Breast epithelium (tissue), 4 donors: Measurements from ENCODE around the gene SRRM3. TPM values are rescaled to one million over a fixed set of nuclear protein-coding genes. Genes with fewer than 3 reads are reported as not detected.
"Not testable (repeated sequence)": the region's sequence is repeated elsewhere in the genome, so short reads cannot be mapped to it uniquely, and the experiment has no call there.

Experiments used
- DNase-seq, 2 donors: peaks; one replicate each; pipeline ENCODE4 v3.0.0-alpha.2; 2019; ENCODE audit warnings: low spot score in 2 of 2
- H3K27ac ChIP-seq, 2 donors: fragments of 200-600 bp; sonication (generic) in 1 of 2; one replicate each; pipeline ENCODE4 v1.5.1; 2016 to 2019; ENCODE audit warnings: mild to moderate bottlenecking in 1 of 2
- H3K27me3 ChIP-seq, 2 donors: fragments of 200-600 bp; sonication (generic) in 1 of 2; one replicate each; pipeline versions ENCODE4 v1.5.1 to v1.6.0; 2017 to 2019; ENCODE audit warnings: control low read depth in 1 of 2, mild to moderate bottlenecking in 1 of 2
- H3K36me3 ChIP-seq: fragments of 200-600 bp; one replicate; pipeline ENCODE4 v1.5.1; 2019
- H3K4me1 ChIP-seq, 2 donors: fragments of 200-600 bp; sonication (generic); one replicate each; pipeline ENCODE4 v1.5.1; 2016 to 2019; ENCODE audit warnings: control low read depth in 1 of 2
- H3K4me3 ChIP-seq, 3 donors: fragments of 200-600 bp; sonication (generic); 1 replicate in 2 of 3; 2 replicates in 1 of 3; pipeline ENCODE4 v1.5.1; 2016 to 2019; ENCODE audit warnings: mild to moderate bottlenecking in 3 of 3, moderate library complexity in 2 of 3
- H3K9me3 ChIP-seq, 2 donors: fragments of 200-600 bp; sonication (generic) in 1 of 2; one replicate each; pipeline ENCODE4 v1.5.1; 2016 to 2019; ENCODE audit warnings: control low read depth in 1 of 2
- CTCF ChIP-seq, 3 donors: fragments of 450-650 bp; IDR thresholded peaks; one replicate each; pipeline ENCODE4 v1.5.1; 2016 to 2017; ENCODE audit warnings: antibody characterized with exemption in 3 of 3, mild to moderate bottlenecking in 3 of 3, moderate library complexity in 3 of 3
- POLR2A ChIP-seq: fragments of 450-650 bp; IDR thresholded peaks from one replicate; pipeline ENCODE4 v1.6.1; 2016; ENCODE audit warnings: antibody characterized with exemption, mild to moderate bottlenecking, moderate library complexity
- POLR2AphosphoS5 ChIP-seq, 3 donors: sonication (generic); formaldehyde crosslinking; IDR thresholded peaks; one replicate each; pipeline ENCODE4 v1.6.1; 2017; ENCODE audit warnings: antibody characterized with exemption in 3 of 3
- intact Hi-C: fragments of 100-400 bp; cut with DNase I; formaldehyde crosslinking; loops from one replicate; pipeline ENCODE4 v1.15.1; 2023; ENCODE audit warnings: low total_unique reads
- total RNA-seq, 3 donors: library from RNA; depleted of rRNA; stranded (reverse); fragments of >200 nt; gene quantifications; one replicate each; pipeline ENCODE4 v1.1.0, GENCODE V29; 2016

Gene SRRM3
- total RNA-seq, 3 donors from 2014 or later, result 3.4 to 7.9 (median 3.4) TPM

- intact Hi-C loops, result no loop called here
Observed at GRCh38 chr7:76291351-76292212, 89.9 kb downstream of the SRRM3 start.

GRCh38 chr7:76292213-76292573 is 90.5 kb downstream of the SRRM3 start:
- peak overlapping the region; percentile 93 to 97 for H3K27ac ChIP-seq
- no peaks in the 10 kb centered on the region for H3K27me3 ChIP-seq
- no peaks in the 10 kb centered on the region for H3K36me3 ChIP-seq
- TF ChIP-seq POLR2A, result no peak
- no peak for TF ChIP-seq CTCF (IDR thresholded peaks at IDR 0.05)
- TF ChIP-seq POLR2AphosphoS5 (IDR thresholded peaks at IDR 0.05), result no peak
- peak overlapping the region; percentile 30 to 40 (median 38) for H3K4me3 ChIP-seq
- H3K9me3 ChIP-seq, result no peaks in the 10 kb centered on the region
- peaks cover 17% of the 10 kb centered on the region in 2 donors for H3K4me1 ChIP-seq
- no peak for DNase-seq
- intact Hi-C loops, result no loop called here

More at GRCh38 chr7:76291351-76292212, 89.9 kb downstream of the SRRM3 start:
- Histone ChIP-seq H3K27me3 (no peaks in the 10 kb centered on the region), H3K36me3 (no peaks in the 10 kb centered on the region), H3K9me3 (no peaks in the 10 kb centered on the region), H3K27ac (peak overlapping the region; percentile 93 to 96), H3K4me1 (peaks cover 17% of the 10 kb centered on the region in 2 donors), H3K4me3 (peak overlapping the region; percentile 30 to 40 (median 38))
- DNase-seq, result peak; percentile 93 to 95
- TF ChIP-seq POLR2AphosphoS5 (IDR thresholded peaks at IDR 0.05) (peak; percentile 74 to 87 (median 83)), CTCF (IDR thresholded peaks at IDR 0.05) (peak; percentile 97 to 100 (median 98)), POLR2A (no peak)

- intact Hi-C loops, DNase-seq, H3K9me3 ChIP-seq, H3K4me3 ChIP-seq, H3K27me3 ChIP-seq, H3K36me3 ChIP-seq: not testable (repeated sequence)
- Histone ChIP-seq H3K27ac (peak overlapping the region; percentile 93 to 97), H3K4me1 (peaks cover 17% of the 10 kb centered on the region in 2 donors)
Observed at GRCh38 chr7:76292911-76293310, 91.2 kb downstream of the SRRM3 start.

- Histone ChIP-seq H3K9me3 (no peaks in the 10 kb centered on the region), H3K27me3 (no peaks in the 10 kb centered on the region), H3K4me1 (peaks cover 17% of the 10 kb centered on the region in 2 donors), H3K27ac (peak overlapping the region; percentile 93 to 97), H3K4me3 (no peak overlapping the region), H3K36me3 (no peaks in the 10 kb centered on the region)
- TF ChIP-seq POLR2AphosphoS5 (IDR thresholded peaks at IDR 0.05) (no peak), CTCF (IDR thresholded peaks at IDR 0.05) (no peak), POLR2A (no peak)
- intact Hi-C loops, result no loop called here
- DNase-seq, result no peak
Observed at GRCh38 chr7:76293407-76293901, 91.8 kb downstream of the SRRM3 start.

GRCh38 chr7:76294344-76295024 is 92.8 kb downstream of the SRRM3 start:
- TF ChIP-seq POLR2A (no peak), POLR2AphosphoS5 (IDR thresholded peaks at IDR 0.05) (peak; percentile 50 to 72 (median 68)), CTCF (IDR thresholded peaks at IDR 0.05) (no peak)
- H3K4me3 ChIP-seq, result peak overlapping the region; percentile 23 to 54 (median 27)
- intact Hi-C loops, result no loop called here
- peak overlapping the region; percentile 93 to 97 for H3K27ac ChIP-seq
- peaks cover 17% of the 10 kb centered on the region in 2 donors for H3K4me1 ChIP-seq
- no peaks in the 10 kb centered on the region for H3K9me3 ChIP-seq
- H3K36me3 ChIP-seq, result no peaks in the 10 kb centered on the region
- H3K27me3 ChIP-seq, result no peaks in the 10 kb centered on the region
- DNase-seq, result peak; percentile 86 to 96
